SHP77 (cell line): ENCODE results near the gene HINT3.
"Not testable (repeated sequence)": the region's sequence is repeated elsewhere in the genome, so short reads cannot be mapped to it uniquely, and the experiment has no call there.

Experiments
- DNase-seq, 2 experiments: peaks; one replicate each; lab custom pipeline; 2025; lab: John Stamatoyannopoulos, UW

The HINT3 gene

GRCh38 chr6:125956506-125957390, at the start of gene HINT3:
Gene HINT3, plus strand, starts transcription at chr6:125956770. Its CDS starts 208 bp downstream, at chr6:125956978.
- DNase-seq = peak; percentile 96 to 97

GRCh38 chr6:125910527-125910926, 46.0 kb upstream of the HINT3 start:
- DNase-seq = no peak

- DNase-seq = not testable (repeated sequence)
Observed at GRCh38 chr6:125911051-125911451, 45.5 kb upstream of the HINT3 start.

DNA sequence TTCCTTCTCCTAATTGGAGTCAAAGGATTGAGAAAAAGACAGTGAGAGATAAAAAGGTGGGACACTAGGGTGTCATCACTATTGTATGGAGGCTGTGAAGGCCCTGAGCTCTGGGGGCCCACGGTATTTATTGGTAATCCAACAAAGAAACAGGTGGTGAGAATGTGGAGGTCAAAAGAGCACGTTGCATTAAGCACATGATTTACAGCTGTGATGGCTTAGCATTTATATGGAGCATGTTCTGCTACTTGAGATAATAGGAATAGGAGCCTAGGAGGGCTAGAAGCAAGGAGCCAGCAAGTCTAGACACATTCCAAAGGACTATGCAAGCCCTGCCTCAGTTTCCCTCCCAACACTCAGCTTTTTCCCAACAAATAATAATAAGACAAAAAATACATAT, 44.1 kb upstream of the HINT3 start:
- not testable (repeated sequence) for DNase-seq

- no peak for DNase-seq
Observed at GRCh38 chr6:125913145-125913544, 43.4 kb upstream of the HINT3 start.

- DNase-seq = no peak
Observed at GRCh38 chr6:125913864-125914351, 42.7 kb upstream of the HINT3 start.

- DNase-seq = no peak
Observed at GRCh38 chr6:125918230-125918629, 38.3 kb upstream of the HINT3 start.

DNA sequence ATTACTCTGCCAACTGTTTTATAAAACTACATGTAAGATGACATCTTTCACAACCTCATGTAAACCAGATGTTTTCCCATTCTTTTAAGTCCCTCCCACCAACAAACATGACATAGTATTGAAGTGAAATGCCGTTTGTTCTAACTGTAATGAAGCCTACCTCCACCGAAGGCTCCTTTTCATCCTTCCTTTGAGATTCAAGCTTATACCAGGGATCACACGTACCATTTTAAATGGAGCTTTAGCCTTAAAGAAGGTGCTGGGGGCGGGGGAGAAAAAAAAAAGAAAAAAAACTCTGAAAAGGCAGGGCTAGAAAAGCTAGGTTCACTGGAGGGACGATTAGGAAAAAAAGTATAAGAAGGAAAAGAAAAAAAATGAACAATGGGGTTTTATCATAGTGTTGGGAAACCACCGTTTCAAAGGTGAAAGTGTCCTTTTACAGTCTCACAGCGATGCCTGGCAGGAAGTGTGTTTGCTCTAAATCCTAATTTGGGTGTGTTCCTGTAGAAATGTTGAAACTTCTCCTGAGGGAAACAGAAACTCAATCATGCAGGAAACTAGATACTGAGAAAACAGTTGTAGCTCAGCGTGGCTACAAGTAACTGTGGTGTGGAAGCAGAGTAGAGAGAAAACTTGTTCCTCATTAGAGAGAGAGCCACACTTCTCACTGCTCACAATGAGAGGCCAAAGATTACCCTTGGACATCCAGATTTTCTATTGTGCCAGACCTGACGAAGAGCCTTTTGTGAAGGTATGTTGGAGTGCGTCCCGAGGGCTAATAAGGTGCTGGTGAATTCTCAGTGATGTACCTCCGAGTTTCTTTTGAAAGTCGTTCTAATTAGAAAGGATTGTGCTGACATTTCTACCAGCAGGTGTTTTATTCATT, 37.6 kb upstream of the HINT3 start:
- peak in 1 of 2 experiments; percentile 10 for DNase-seq

GRCh38 chr6:125919618-125920017, 37.0 kb upstream of the HINT3 start:
- no peak for DNase-seq

DNA sequence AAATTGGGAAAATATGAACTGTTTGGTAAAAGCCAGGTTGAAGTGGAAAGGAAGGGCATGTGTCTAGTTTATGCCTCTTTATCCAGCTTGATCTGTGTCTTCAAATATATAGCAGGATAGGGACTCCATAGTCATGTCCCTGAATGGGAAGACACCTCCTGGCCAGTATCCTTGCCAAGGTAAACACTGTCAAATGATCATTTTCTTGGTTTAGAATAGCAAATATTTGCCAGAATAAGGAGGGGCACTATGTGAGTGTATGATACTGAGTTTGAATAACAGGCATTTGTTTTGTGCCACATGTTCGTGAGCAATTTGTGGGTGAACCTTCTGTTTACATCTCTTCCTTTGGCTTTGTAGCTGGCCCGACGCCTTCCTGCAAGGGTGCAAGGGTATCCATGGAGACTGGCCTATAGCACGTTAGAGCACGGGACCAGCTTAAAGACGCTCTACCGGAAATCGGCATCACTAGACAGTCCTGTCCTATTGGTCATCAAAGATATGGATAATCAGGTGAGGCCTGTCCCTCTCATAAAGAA, 34.2 kb upstream of the HINT3 start:
- DNase-seq = peak in 1 of 2 experiments; percentile 14

DNA sequence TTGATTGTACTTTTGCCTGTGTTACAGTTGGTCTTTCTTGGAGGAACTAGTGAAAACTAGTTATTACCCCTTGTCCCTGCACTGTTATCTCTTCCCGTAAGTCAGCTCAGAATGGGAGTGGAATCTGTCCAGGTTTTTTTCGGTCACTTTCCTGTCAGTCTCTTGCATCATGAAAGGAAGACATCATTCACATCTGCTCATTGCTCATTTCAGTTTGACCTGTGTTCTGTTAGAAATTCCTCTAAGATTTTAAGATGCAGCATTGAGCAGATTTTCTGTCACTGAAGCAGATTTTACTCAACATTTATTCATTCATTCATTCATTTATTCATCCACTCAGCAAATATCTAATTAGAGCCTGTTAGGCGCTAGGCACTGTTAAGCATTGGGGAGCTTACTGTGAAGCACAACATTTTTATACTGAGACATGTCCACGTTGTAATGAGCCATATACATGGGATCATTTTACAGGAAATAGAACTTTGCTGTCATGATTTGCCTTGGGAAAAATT, 33.1 kb upstream of the HINT3 start:
- no peak for DNase-seq

- DNase-seq = no peak
Observed at GRCh38 chr6:125924169-125924568, 32.4 kb upstream of the HINT3 start.

DNA sequence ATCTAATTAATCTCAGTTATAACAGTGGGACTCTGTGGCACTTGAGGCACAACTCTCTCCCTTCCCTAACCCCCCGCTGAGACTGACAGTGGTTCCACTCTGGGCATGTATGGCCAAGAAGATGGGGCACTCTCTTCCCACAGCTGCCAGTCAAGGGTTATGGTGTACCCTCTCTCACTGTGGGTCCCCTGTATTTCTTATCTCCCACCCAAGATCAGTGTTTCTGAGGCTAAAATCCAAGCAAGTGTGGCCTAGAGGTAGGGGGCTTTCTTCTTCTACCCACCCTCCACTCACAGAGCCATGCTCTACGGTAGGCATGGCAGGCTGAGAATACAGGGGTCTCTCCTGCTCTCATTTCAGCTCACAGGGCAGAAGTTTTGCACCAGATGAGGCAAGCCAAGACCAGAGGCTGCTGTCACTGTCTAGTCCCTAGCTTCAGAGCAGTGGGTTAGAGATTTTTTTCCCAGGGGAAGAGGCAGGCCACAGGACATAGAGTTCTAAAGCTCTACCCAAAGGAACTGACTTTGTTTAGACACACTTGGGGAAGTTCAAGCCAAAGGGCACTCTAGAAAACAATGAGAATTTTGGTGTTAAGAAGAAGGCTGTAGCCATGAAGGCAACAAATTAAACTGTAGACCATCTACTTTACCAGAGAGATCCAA, 31.7 kb upstream of the HINT3 start:
- no peak for DNase-seq

DNA sequence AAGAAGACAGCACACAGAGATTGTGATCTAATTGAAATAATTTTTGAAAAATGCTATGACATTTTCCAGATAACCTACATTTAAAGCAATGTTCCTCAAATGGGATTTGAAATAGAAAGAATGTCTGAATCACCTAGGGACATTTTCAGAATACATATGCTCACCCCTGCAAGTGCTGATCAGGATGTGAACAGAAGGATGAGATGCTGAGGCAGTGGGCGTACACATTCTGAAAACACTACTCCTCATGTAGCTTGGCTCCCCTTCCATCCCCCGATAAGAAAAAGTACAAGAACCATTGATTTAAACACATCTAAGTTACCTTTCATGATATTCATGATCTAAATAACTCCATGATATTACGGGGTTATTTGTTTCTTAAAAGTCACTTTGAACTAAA, 29.9 kb upstream of the HINT3 start:
- no peak for DNase-seq

DNA sequence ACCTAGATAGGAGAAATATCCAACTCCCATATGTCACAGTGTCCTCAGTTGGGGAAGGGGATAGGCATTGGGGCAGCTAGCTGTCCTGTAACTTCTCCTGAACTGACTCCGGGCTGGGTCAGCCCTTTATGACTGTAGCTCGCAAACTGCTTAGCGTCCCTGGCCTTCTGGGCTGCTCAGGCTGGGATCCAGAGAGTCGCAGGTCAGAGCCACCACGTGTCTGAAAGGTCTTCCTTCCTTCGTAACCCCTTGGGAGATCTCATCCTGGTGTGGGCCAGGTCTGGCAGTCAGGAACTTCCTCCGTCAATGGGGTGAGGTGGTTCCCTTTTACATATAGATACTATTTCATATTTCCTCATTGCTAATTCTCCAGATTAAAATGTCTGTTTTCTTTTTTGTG, 28.8 kb upstream of the HINT3 start:
- DNase-seq = no peak

GRCh38 chr6:125930765-125931418, 25.7 kb upstream of the HINT3 start:
- no peak for DNase-seq

GRCh38 chr6:125931733-125932450, 24.7 kb upstream of the HINT3 start:
- DNase-seq = no peak

DNA sequence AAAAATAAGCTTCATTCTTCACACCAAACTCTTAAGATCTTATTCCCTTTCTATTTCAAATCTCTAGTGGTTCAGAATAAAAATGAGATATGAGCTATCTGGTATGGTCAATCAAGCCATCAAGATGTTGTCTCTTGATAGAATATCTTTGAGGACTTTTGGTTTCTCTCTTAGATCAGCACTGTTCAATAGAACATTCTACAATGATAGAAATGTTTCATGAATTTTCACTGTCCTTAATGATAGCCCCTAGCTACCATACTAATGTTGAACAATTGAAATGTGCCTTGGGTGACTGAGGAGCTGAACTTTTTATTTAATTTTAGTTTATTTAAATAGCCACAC, 24.1 kb upstream of the HINT3 start:
- DNase-seq = no peak

GRCh38 chr6:125935520-125935919, 21.1 kb upstream of the HINT3 start:
- not testable (repeated sequence) for DNase-seq

- no peak for DNase-seq
Observed at GRCh38 chr6:125939026-125939425, 17.5 kb upstream of the HINT3 start.
